Mesendoderm (in vitro differentiated cells): ENCODE measurements around the gene ETNPPL. TPM values are rescaled to one million over a fixed set of nuclear protein-coding genes. Genes with fewer than 3 reads are reported as not detected.
A peak's percentile ranks its signal among the peaks of the same experiment; 100 is the strongest.

ENCODE experiments used
- DNase-seq: peaks from one replicate; pipeline ENCODE4 v3.0.0; 2013
- H2AK5ac ChIP-seq: 2 replicates; pipeline ENCODE4 v1.6.1; 2013; ENCODE audit warnings: low read length, inconsistent platforms
- H2BK120ac ChIP-seq: 2 replicates; pipeline ENCODE4 v1.6.1; 2013; ENCODE audit warnings: low read depth, mild to moderate bottlenecking, low read length, moderate library complexity, mixed read lengths
- H2BK15ac ChIP-seq: replicated peaks from 2 replicates; pipeline ENCODE4 v1.6.1; 2013; ENCODE audit warnings: low read depth, mild to moderate bottlenecking, moderate library complexity
- H2BK5ac ChIP-seq: 2 replicates; pipeline ENCODE4 v1.6.1; 2013; ENCODE audit warnings: low read length, inconsistent platforms
- H3K18ac ChIP-seq: 2 replicates; pipeline ENCODE4 v1.6.1; 2013; ENCODE audit warnings: mild to moderate bottlenecking, low read length, mixed read lengths
- H3K23ac ChIP-seq: one replicate; pipeline ENCODE4 v1.6.1; 2013; ENCODE audit warnings: low read length
- H3K27ac ChIP-seq: 2 replicates; pipeline ENCODE4 v1.5.1; 2013; ENCODE audit warnings: low read depth, mild to moderate bottlenecking, inconsistent platforms, low read length, moderate library complexity
- H3K27me3 ChIP-seq: 2 replicates; pipeline ENCODE4 v1.6.1; 2013; ENCODE audit warnings: low read length, control low read depth, mild to moderate bottlenecking, inconsistent platforms; ENCODE audit not compliant: insufficient read depth, poor library complexity
- H3K36me3 ChIP-seq: 2 replicates; pipeline ENCODE4 v1.6.1; 2013; ENCODE audit warnings: low read length, inconsistent platforms; ENCODE audit not compliant: control insufficient read depth, insufficient read depth
- H3K4ac ChIP-seq: one replicate; pipeline ENCODE4 v1.6.1; 2013; ENCODE audit warnings: low read depth, mild to moderate bottlenecking, low read length, moderate library complexity
- H3K4me1 ChIP-seq: 2 replicates; pipeline ENCODE4 v1.6.1; 2013; ENCODE audit warnings: low read depth, low read length, inconsistent platforms; ENCODE audit not compliant: control insufficient read depth
- H3K4me2 ChIP-seq: 2 replicates; pipeline ENCODE4 v1.6.1; 2013; ENCODE audit warnings: low read length
- H3K4me3 ChIP-seq: 2 replicates; pipeline ENCODE4 v1.5.1; 2013; ENCODE audit warnings: mild to moderate bottlenecking, low read length
- H3K56ac ChIP-seq: one replicate; pipeline ENCODE4 v1.6.1; 2013; ENCODE audit warnings: low read length
- H3K79me1 ChIP-seq: 2 replicates; pipeline ENCODE4 v1.6.1; 2013; ENCODE audit warnings: low read length, inconsistent platforms
- H3K79me2 ChIP-seq: 2 replicates; pipeline ENCODE4 v1.6.1; 2013; ENCODE audit warnings: mild to moderate bottlenecking, low read length; ENCODE audit not compliant: control insufficient read depth, insufficient read depth
- H3K9ac ChIP-seq: 2 replicates; pipeline ENCODE4 v1.6.1; 2013; ENCODE audit warnings: low read length, inconsistent platforms
- H4K5ac ChIP-seq: one replicate; pipeline ENCODE4 v1.6.1; 2013; ENCODE audit warnings: low read length
- H4K8ac ChIP-seq: one replicate; pipeline ENCODE4 v1.6.1; 2013; ENCODE audit warnings: low read depth, mild to moderate bottlenecking, control low read depth, low read length, moderate library complexity
- WGBS: extraction: QIAGEN DNeasy Blood & Tissue Kit; methylation state at CpG from one replicate; pipeline ENCODE4 v1.1.7; 2013; ENCODE audit warnings: low lambda C conversion rate, missing lambda C conversion rate; ENCODE audit not compliant: insufficient coverage; ENCODE audit errors: extremely low coverage; 5-methylcytosine and 5-hydroxymethylcytosine counted together
- polyA plus RNA-seq, 2 experiments: library from polyadenylated mRNA; stranded (reverse); fragments of 200-250 nt; gene quantifications; one replicate each; pipeline ENCODE4 v1.2.3, GENCODE V29; 2013

ETNPPL gene
- 1.5 TPM for polyA plus RNA-seq (2013, experiment 1 of 2)
- 2.1 TPM for polyA plus RNA-seq (2013, experiment 2 of 2)

- peak; percentile 62 for DNase-seq
Observed at GRCh38 chr4:108762559-108763225, at the start of gene ETNPPL. ETNPPL (minus strand) TSS chr4:108763053; CDS start chr4:108762898, 155 bp downstream.

GRCh38 chr4:108811486-108811885 is 48.6 kb upstream of the ETNPPL start:
- Histone ChIP-seq H2AK5ac (no peak overlapping the region), H2BK5ac (no peak overlapping the region), H3K27me3 (no peaks in the 10 kb centered on the region), H3K56ac (no peak overlapping the region), H3K79me1 (no peaks in the 10 kb centered on the region), H3K4me3 (no peak overlapping the region), H3K4ac (no peak overlapping the region), H3K4me1 (no peaks in the 10 kb centered on the region), H3K18ac (no peak overlapping the region), H2BK15ac (no peak overlapping the region), H3K23ac (no peak overlapping the region), H3K4me2 (no peak overlapping the region), H3K9ac (no peak overlapping the region), H3K79me2 (no peaks in the 10 kb centered on the region), H4K5ac (no peak overlapping the region), H3K36me3 (no peaks in the 10 kb centered on the region), H3K27ac (no peak overlapping the region), H4K8ac (no peak overlapping the region), H2BK120ac (no peak overlapping the region)
- no peak for DNase-seq
- no CpG with 5 or more reads among the region's 1 CpG for WGBS

More at GRCh38 chr4:108762559-108763225, at the start of gene ETNPPL:
- Histone ChIP-seq H3K9ac (peak within 1 kb of the TSS; percentile 35), H3K56ac (peak within 1 kb of the TSS; percentile 75), H2BK5ac (no peak within 1 kb of the TSS), H2AK5ac (no peak within 1 kb of the TSS), H2BK15ac (no peak within 1 kb of the TSS), H3K23ac (no peak within 1 kb of the TSS), H4K5ac (no peak within 1 kb of the TSS), H2BK120ac (no peak within 1 kb of the TSS), H3K18ac (no peak within 1 kb of the TSS), H4K8ac (no peak within 1 kb of the TSS), H3K4ac (no peak within 1 kb of the TSS), H3K27me3 (peaks cover 6% of the 10 kb centered on the region), H3K4me3 (peak within 1 kb of the TSS; percentile 35), H3K4me2 (peak within 1 kb of the TSS; percentile 77), H3K36me3 (no peaks in the 10 kb centered on the region), H3K79me1 (no peaks in the 10 kb centered on the region), H3K4me1 (no peaks in the 10 kb centered on the region), H3K27ac (no peak within 1 kb of the TSS), H3K79me2 (no peaks in the 10 kb centered on the region)
- no CpG with 5 or more reads among the region's 61 CpGs for WGBS

DNA sequence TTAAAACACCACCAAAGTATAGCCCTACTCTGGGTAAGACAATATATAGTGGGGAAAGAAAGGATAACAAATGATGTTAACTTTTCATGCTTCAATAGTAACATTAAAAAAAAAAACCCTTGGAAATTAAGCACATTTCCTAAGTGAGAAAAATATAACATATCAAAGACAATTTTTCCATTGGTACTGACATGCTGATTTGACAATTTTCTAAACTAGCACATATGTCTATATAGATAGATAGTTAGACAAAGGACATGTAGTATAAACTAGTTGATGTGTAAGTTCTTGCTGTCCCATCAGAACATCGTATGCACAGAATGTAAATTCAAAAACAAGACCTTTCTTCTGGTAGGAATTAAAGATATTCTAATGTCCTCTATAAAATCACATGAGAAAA is 47.2 kb upstream of the ETNPPL start:
- Histone ChIP-seq H4K8ac (no peak overlapping the region), H2AK5ac (no peak overlapping the region), H2BK120ac (no peak overlapping the region), H3K4ac (no peak overlapping the region), H3K23ac (no peak overlapping the region), H3K36me3 (no peaks in the 10 kb centered on the region), H3K79me2 (no peaks in the 10 kb centered on the region), H3K4me2 (no peak overlapping the region), H2BK15ac (no peak overlapping the region), H3K4me3 (no peak overlapping the region), H4K5ac (no peak overlapping the region), H3K4me1 (no peaks in the 10 kb centered on the region), H3K79me1 (no peaks in the 10 kb centered on the region), H3K27me3 (no peaks in the 10 kb centered on the region), H3K18ac (no peak overlapping the region), H2BK5ac (no peak overlapping the region), H3K27ac (no peak overlapping the region), H3K56ac (no peak overlapping the region), H3K9ac (no peak overlapping the region)
- no CpG with 5 or more reads among the region's 1 CpG for WGBS
- no peak for DNase-seq

DNA sequence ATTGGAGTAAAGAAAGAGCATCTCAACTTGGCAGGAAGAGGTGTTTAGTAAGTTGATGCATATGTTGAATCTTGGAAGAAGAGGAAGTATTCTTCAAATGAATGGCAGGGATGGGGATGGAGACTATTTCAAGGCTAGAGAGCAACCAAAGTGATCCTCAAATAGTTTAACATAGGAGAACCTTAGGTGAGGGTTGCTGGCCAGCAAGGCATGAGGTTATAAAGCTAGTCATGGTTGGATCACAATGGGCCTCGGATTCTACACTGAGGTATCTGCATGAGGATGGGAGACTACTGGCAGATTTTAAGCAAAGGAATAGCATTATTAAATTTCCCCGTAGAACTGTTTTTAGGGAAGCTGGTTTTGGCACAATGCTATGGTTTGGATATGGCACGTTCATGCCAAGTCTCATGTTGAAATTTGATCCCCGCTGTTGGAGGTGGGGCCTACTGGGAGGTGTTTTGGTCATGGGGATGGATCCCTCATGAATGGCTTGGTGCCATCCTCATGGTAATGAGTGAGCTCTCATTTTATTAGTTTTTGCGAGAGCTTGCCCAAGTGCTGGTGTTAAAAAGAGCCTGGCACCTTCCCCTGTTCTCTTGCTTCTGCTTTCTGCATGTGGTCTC is 41.9 kb upstream of the ETNPPL start:
- Histone ChIP-seq H4K5ac (no peak overlapping the region), H2AK5ac (no peak overlapping the region), H3K4ac (no peak overlapping the region), H3K4me2 (no peak overlapping the region), H2BK15ac (no peak overlapping the region), H4K8ac (no peak overlapping the region), H3K27me3 (no peaks in the 10 kb centered on the region), H2BK5ac (no peak overlapping the region), H3K27ac (no peak overlapping the region), H2BK120ac (no peak overlapping the region), H3K4me3 (no peak overlapping the region), H3K79me1 (no peaks in the 10 kb centered on the region), H3K56ac (no peak overlapping the region), H3K79me2 (no peaks in the 10 kb centered on the region), H3K4me1 (no peaks in the 10 kb centered on the region), H3K36me3 (no peaks in the 10 kb centered on the region), H3K9ac (no peak overlapping the region), H3K18ac (no peak overlapping the region), H3K23ac (no peak overlapping the region)
- WGBS = no CpG with 5 or more reads among the region's 5 CpGs
- DNase-seq = no peak

- H3K4me3 ChIP-seq = no peak overlapping the region
- H2BK15ac ChIP-seq = no peak overlapping the region
- no peak overlapping the region for H3K56ac ChIP-seq
- no peak overlapping the region for H3K4ac ChIP-seq
- no peak overlapping the region for H4K5ac ChIP-seq
- H3K9ac ChIP-seq = no peak overlapping the region
- no peak overlapping the region for H3K23ac ChIP-seq
- no peaks in the 10 kb centered on the region for H3K36me3 ChIP-seq
- no peak overlapping the region for H2BK5ac ChIP-seq
- no peak overlapping the region for H3K4me2 ChIP-seq
- H4K8ac ChIP-seq = no peak overlapping the region
- no peaks in the 10 kb centered on the region for H3K27me3 ChIP-seq
- H2BK120ac ChIP-seq = no peak overlapping the region
- H3K79me2 ChIP-seq = no peaks in the 10 kb centered on the region
- no peak overlapping the region for H2AK5ac ChIP-seq
- DNase-seq = no peak
- no CpG with 5 or more reads among the region's 5 CpGs for WGBS
- H3K79me1 ChIP-seq = no peaks in the 10 kb centered on the region
- H3K27ac ChIP-seq = no peak overlapping the region
- H3K18ac ChIP-seq = no peak overlapping the region
- H3K4me1 ChIP-seq = no peaks in the 10 kb centered on the region
Observed at GRCh38 chr4:108799306-108799705, 36.5 kb upstream of the ETNPPL start.
